SK-N-SH (cell line): ENCODE results near the gene RHOG. TPM values are rescaled to one million over a fixed set of nuclear protein-coding genes. Genes with fewer than 3 reads are reported as not detected.

Experiments
- CTCF ChIA-PET: fragments of 300-600, 350-600 bp; formaldehyde crosslinking; extraction: SDS; loops from one replicate; lab custom pipeline; 2021; lab: Yijun Ruan, JAX
- POLR2A ChIA-PET: fragments of 350-600 bp; sonication (Branson Sonifier 250); formaldehyde crosslinking; extraction: SDS; loops from one replicate; lab custom pipeline; 2020; ENCODE audit warnings: antibody characterized with exemption, inconsistent platforms; lab: Yijun Ruan, JAX
- DNase-seq: peaks from one replicate; pipeline ENCODE4 v3.0.0; 2012
- H2AFZ ChIP-seq: fragments of 200-600 bp; sonication (generic); 2 replicates; pipeline ENCODE4 v1.8.1; 2016; ENCODE audit warnings: antibody characterized with exemption, mild to moderate bottlenecking, low read depth
- H3F3A ChIP-seq: fragments of 200-600 bp; sonication (generic); replicated peaks from 2 replicates; pipeline ENCODE3; 2016; ENCODE audit warnings: antibody characterized with exemption, mild to moderate bottlenecking; ENCODE audit not compliant: insufficient read depth
- H3K27ac ChIP-seq, 2 experiments: fragments of 200-500 bp in 1 of 2; fragments of 200-600 bp in 1 of 2; sonication (Bioruptor generic) in 1 of 2; sonication (generic), shearing (Covaris generic) in 1 of 2; 2 replicates each; pipeline versions ENCODE4 v1.5.1 to v1.6.1; 2014 to 2016; ENCODE audit warnings: low read depth in 2 of 2, inconsistent platforms in 1 of 2, low read length in 1 of 2, mild to moderate bottlenecking in 1 of 2, mixed read lengths in 1 of 2
- H3K27me3 ChIP-seq: fragments of 200-600 bp; sonication (generic), shearing (Covaris generic); 2 replicates; pipeline ENCODE4 v1.6.1; 2016; ENCODE audit warnings: mixed run types; ENCODE audit not compliant: insufficient read depth
- H3K36me3 ChIP-seq, 2 experiments: fragments of 200-500 bp in 1 of 2; fragments of 200-600 bp in 1 of 2; sonication (Bioruptor generic) in 1 of 2; sonication (generic) in 1 of 2; replicated peaks in 1 of 2; 2 replicates each; pipeline versions ENCODE3 to v1.5.1; 2014 to 2016; ENCODE audit warnings: low read length in 1 of 2, mild to moderate bottlenecking in 1 of 2; ENCODE audit not compliant: insufficient read depth in 2 of 2, control insufficient read depth in 1 of 2
- H3K4me1 ChIP-seq, 2 experiments: fragments of 200-500 bp in 1 of 2; fragments of 200-600 bp in 1 of 2; sonication (Bioruptor generic) in 1 of 2; sonication (generic), shearing (Covaris generic) in 1 of 2; 2 replicates each; pipeline versions ENCODE4 v1.5.1 to v1.6.1; 2014 to 2016; ENCODE audit warnings: low read depth in 1 of 2, low read length in 1 of 2, mixed run types in 1 of 2; ENCODE audit not compliant: insufficient read depth in 2 of 2, control insufficient read depth in 1 of 2
- H3K4me2 ChIP-seq: fragments of 200-600 bp; sonication (generic), shearing (Covaris generic); 2 replicates; pipeline ENCODE4 v1.6.1; 2017; ENCODE audit warnings: mixed run types
- H3K4me3 ChIP-seq, 2 experiments: fragments of 200-500 bp in 1 of 2; fragments of 200-600 bp in 1 of 2; sonication (Bioruptor generic) in 1 of 2; sonication (generic), shearing (Covaris generic) in 1 of 2; 2 replicates each; pipeline versions ENCODE4 v1.5.1 to v1.8.1; 2014 to 2016; ENCODE audit warnings: low read depth in 2 of 2, inconsistent platforms in 1 of 2, low read length in 1 of 2, mild to moderate bottlenecking in 1 of 2, mixed read lengths in 1 of 2, moderate library complexity in 1 of 2
- H3K79me2 ChIP-seq: fragments of 200-600 bp; sonication (generic); 2 replicates; pipeline ENCODE4 v1.8.1; 2017; ENCODE audit warnings: mild to moderate bottlenecking; ENCODE audit not compliant: insufficient read depth
- H3K9ac ChIP-seq: fragments of 200-600 bp; sonication (generic); 2 replicates; pipeline ENCODE4 v1.6.1; 2017; ENCODE audit warnings: mixed run types
- H3K9me2 ChIP-seq: fragments of 200-600 bp; sonication (generic); 2 replicates; pipeline ENCODE4 v1.6.1; 2017; ENCODE audit warnings: mixed run types
- H3K9me3 ChIP-seq: fragments of 200-600 bp; sonication (generic); 2 replicates; pipeline ENCODE4 v1.6.1; 2017; ENCODE audit warnings: mixed run types, mild to moderate bottlenecking, moderate library complexity
- H4K20me1 ChIP-seq: fragments of 200-600 bp; sonication (generic); 2 replicates; pipeline ENCODE4 v1.6.1; 2017; ENCODE audit warnings: mild to moderate bottlenecking, mixed run types; ENCODE audit not compliant: insufficient read depth
- MEF2A ChIP-seq: IDR thresholded peaks from 2 replicates; pipeline ENCODE4 v1.4.0; 2012; ENCODE audit warnings: low read depth, borderline replicate concordance
- MXI1 ChIP-seq: IDR thresholded peaks from 2 replicates; pipeline ENCODE4 v1.6.1; 2012; ENCODE audit warnings: mild to moderate bottlenecking, low read depth, low read length, improper control_type of control experiment
- NFIC ChIP-seq: IDR thresholded peaks from 2 replicates; pipeline ENCODE4 v1.4.0; 2012; ENCODE audit warnings: borderline replicate concordance
- RFX5 ChIP-seq: IDR thresholded peaks from 2 replicates; pipeline ENCODE4 v1.6.1; 2012; ENCODE audit warnings: mild to moderate bottlenecking, improper control_type of control experiment, low read length
- RXRA ChIP-seq: IDR thresholded peaks from 2 replicates; pipeline ENCODE4 v1.4.0; 2012; ENCODE audit warnings: low read depth, mild to moderate bottlenecking, borderline replicate concordance
- SIN3A ChIP-seq: IDR thresholded peaks from 2 replicates; pipeline ENCODE4 v1.6.1; 2012; ENCODE audit warnings: low read depth, mild to moderate bottlenecking, low read length, moderate library complexity, borderline replicate concordance
- WGBS: methylation state at CpG from one replicate; pipeline ENCODE4 v1.1.6; 2017; ENCODE audit warnings: low lambda C conversion rate; 5-methylcytosine and 5-hydroxymethylcytosine counted together
- polyA plus RNA-seq, 3 experiments: library from polyadenylated mRNA; depleted of rRNA; stranded (reverse); fragments of >200 nt; gene quantifications; 2 replicates each; pipeline ENCODE4 v1.2.3, GENCODE V29; 2012
- TF ChIP-seq, protein P1 (sequence below): IDR thresholded peaks from 2 replicates; pipeline ENCODE4 v1.4.0; 2012; ENCODE audit warnings: low read depth, borderline replicate concordance
- TF ChIP-seq, protein P2 (sequence below): fragments of 150-350 bp; IDR thresholded peaks from 2 replicates; pipeline ENCODE4 v1.6.1; 2016; ENCODE audit warnings: mild to moderate bottlenecking, low read depth, low read length
- TF ChIP-seq, protein P3 (sequence below): IDR thresholded peaks from 2 replicates; pipeline ENCODE4 v1.6.1; 2012; ENCODE audit warnings: mild to moderate bottlenecking, low read depth, low read length, moderate library complexity
- TF ChIP-seq, protein P4 (sequence below): fragments of 150-350 bp; IDR thresholded peaks from 2 replicates; pipeline ENCODE4 v1.6.1; 2017; ENCODE audit warnings: antibody characterized with exemption, low read length, low read depth, borderline replicate concordance

The RHOG gene
- polyA plus RNA-seq, 1 of the 3 experiments (the other 2 are of a cell fraction), result 73.7 TPM

DNA sequence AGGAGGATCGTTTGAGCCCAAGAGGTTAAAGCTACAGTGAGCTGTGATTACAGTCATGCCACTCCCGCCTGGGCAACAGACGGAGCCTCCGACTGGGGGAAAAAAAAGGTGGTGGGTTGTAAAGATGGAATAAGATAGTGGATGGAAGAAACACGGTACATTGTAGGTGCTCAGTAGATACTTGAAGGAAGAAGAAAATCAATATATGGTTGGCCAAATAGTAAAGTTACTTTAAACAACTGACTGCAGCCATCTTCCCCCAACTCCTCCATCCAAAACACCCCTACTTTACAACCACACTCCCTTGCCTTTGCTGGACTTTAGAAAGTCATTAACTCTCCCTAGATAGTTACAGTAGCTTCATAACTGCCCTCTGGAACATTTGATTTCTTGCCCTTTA is 40.9 kb downstream of the RHOG start (continued):
- TF ChIP-seq MXI1 (no peak), NFIC (no peak)
- TF ChIP-seq, protein P1, sequence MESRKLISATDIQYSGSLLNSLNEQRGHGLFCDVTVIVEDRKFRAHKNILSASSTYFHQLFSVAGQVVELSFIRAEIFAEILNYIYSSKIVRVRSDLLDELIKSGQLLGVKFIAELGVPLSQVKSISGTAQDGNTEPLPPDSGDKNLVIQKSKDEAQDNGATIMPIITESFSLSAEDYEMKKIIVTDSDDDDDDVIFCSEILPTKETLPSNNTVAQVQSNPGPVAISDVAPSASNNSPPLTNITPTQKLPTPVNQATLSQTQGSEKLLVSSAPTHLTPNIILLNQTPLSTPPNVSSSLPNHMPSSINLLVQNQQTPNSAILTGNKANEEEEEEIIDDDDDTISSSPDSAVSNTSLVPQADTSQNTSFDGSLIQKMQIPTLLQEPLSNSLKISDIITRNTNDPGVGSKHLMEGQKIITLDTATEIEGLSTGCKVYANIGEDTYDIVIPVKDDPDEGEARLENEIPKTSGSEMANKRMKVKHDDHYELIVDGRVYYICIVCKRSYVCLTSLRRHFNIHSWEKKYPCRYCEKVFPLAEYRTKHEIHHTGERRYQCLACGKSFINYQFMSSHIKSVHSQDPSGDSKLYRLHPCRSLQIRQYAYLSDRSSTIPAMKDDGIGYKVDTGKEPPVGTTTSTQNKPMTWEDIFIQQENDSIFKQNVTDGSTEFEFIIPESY, result no peak
- TF ChIP-seq, protein P2, sequence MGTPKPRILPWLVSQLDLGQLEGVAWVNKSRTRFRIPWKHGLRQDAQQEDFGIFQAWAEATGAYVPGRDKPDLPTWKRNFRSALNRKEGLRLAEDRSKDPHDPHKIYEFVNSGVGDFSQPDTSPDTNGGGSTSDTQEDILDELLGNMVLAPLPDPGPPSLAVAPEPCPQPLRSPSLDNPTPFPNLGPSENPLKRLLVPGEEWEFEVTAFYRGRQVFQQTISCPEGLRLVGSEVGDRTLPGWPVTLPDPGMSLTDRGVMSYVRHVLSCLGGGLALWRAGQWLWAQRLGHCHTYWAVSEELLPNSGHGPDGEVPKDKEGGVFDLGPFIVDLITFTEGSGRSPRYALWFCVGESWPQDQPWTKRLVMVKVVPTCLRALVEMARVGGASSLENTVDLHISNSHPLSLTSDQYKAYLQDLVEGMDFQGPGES, result no peak
- TF ChIP-seq, all 33 proteins: peak for 0

DNA sequence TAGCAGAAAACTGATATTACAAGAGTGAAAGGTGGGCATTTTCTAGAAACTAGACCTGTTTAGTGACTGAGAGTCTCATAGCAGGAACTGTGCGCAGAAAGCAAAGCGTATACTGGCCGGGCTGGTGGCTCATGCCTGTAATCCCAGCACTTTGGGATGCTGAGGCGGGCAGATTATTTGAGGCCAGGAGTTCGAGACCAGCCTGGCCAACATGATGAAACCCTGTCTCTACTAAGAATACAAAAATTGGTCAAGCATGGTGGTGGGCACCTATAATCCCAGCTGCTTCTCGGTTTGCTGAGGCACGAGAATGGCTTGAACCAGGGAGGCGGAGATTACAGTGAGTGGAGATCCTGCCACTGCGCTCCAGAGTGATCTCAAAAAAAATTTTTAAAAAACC is 41.6 kb downstream of the RHOG start:
- no peaks in the 10 kb centered on the region for H3K9me3 ChIP-seq
- DNase-seq, result no peak
- peaks cover 40% of the 10 kb centered on the region for H3K79me2 ChIP-seq
- H3K9ac ChIP-seq, result no peak overlapping the region
- H3F3A ChIP-seq, result peaks cover 13% of the 10 kb centered on the region
- 98% methylated on average over 9 of the region's 9 CpGs for WGBS
- ChIA-PET CTCF (interaction anchor here (2.3 kb wide), 1 partner anchor 9 kb away, joined by 34 read pairs; the partner anchor contains the start of gene PGAP2), POLR2A (no interaction called here)
- H4K20me1 ChIP-seq, result peaks cover 25% of the 10 kb centered on the region
- H3K9me2 ChIP-seq, result no peaks in the 10 kb centered on the region
- H3K4me2 ChIP-seq, result no peak overlapping the region
- H3K27me3 ChIP-seq, result no peaks in the 10 kb centered on the region
- H2AFZ ChIP-seq, result no peak overlapping the region
- H3K4me1 ChIP-seq, result peaks cover 0 to 5% of the 10 kb centered on the region in 2 experiments; a peak in 2 of 4 replicates
- TF ChIP-seq MXI1 (no peak), RFX5 (no peak), MEF2A (no peak), RXRA (no peak), SIN3A (no peak)
- TF ChIP-seq, protein P3, sequence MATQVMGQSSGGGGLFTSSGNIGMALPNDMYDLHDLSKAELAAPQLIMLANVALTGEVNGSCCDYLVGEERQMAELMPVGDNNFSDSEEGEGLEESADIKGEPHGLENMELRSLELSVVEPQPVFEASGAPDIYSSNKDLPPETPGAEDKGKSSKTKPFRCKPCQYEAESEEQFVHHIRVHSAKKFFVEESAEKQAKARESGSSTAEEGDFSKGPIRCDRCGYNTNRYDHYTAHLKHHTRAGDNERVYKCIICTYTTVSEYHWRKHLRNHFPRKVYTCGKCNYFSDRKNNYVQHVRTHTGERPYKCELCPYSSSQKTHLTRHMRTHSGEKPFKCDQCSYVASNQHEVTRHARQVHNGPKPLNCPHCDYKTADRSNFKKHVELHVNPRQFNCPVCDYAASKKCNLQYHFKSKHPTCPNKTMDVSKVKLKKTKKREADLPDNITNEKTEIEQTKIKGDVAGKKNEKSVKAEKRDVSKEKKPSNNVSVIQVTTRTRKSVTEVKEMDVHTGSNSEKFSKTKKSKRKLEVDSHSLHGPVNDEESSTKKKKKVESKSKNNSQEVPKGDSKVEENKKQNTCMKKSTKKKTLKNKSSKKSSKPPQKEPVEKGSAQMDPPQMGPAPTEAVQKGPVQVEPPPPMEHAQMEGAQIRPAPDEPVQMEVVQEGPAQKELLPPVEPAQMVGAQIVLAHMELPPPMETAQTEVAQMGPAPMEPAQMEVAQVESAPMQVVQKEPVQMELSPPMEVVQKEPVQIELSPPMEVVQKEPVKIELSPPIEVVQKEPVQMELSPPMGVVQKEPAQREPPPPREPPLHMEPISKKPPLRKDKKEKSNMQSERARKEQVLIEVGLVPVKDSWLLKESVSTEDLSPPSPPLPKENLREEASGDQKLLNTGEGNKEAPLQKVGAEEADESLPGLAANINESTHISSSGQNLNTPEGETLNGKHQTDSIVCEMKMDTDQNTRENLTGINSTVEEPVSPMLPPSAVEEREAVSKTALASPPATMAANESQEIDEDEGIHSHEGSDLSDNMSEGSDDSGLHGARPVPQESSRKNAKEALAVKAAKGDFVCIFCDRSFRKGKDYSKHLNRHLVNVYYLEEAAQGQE, result no peak
- TF ChIP-seq, protein P4, sequence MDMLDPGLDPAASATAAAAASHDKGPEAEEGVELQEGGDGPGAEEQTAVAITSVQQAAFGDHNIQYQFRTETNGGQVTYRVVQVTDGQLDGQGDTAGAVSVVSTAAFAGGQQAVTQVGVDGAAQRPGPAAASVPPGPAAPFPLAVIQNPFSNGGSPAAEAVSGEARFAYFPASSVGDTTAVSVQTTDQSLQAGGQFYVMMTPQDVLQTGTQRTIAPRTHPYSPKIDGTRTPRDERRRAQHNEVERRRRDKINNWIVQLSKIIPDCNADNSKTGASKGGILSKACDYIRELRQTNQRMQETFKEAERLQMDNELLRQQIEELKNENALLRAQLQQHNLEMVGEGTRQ, result no peak
- H3K4me3 ChIP-seq, result no peak overlapping the region
- H3K27ac ChIP-seq, result no peak overlapping the region
- peaks cover 0 to 2% of the 10 kb centered on the region in 2 experiments for H3K36me3 ChIP-seq
